Ovary (tissue), 3 donors: ENCODE results near the gene PTGDR.

ENCODE experiments used
- EP300 ChIP-seq: sonication (generic); formaldehyde crosslinking; IDR thresholded peaks from one replicate; pipeline ENCODE4 v1.6.1; 2017; ENCODE audit warnings: antibody characterized with exemption
- POLR2A ChIP-seq: fragments of 450-650 bp; IDR thresholded peaks from one replicate; pipeline ENCODE4 v1.6.1; 2017; ENCODE audit warnings: antibody characterized with exemption, mild to moderate bottlenecking, moderate library complexity
- TF ChIP-seq, protein P1 (sequence below), 3 donors: fragments of 450-650 bp in 2 of 3; fragments of 200-600 bp in 1 of 3; IDR thresholded peaks; one replicate each; pipeline versions ENCODE4 v1.5.1 to v1.8.0; 2016 to 2022; ENCODE audit warnings: antibody characterized with exemption in 3 of 3, mild to moderate bottlenecking in 1 of 3
- donor health status: DM: no; HTN: no; CAD: no.

DNA sequence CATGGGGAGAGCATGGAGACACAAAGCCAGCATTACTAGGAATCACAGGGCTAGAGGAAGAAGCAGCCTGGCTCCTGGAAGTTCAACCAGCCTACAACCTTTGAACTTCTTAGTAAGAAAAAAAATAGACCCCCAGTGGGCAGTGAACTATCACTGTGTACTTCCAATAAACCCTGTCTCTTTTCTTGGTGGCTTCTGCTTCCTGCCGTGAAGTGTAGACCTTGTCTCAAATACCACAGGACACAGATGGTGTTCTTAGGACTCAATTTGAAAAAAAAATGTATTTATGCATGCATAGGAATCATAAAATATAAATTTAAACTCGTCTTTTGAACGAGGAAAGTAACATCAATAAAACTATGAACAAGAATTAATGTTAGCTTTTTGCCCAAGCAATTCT is 43.0 kb downstream of the PTGDR start:
- TF ChIP-seq, protein P1, sequence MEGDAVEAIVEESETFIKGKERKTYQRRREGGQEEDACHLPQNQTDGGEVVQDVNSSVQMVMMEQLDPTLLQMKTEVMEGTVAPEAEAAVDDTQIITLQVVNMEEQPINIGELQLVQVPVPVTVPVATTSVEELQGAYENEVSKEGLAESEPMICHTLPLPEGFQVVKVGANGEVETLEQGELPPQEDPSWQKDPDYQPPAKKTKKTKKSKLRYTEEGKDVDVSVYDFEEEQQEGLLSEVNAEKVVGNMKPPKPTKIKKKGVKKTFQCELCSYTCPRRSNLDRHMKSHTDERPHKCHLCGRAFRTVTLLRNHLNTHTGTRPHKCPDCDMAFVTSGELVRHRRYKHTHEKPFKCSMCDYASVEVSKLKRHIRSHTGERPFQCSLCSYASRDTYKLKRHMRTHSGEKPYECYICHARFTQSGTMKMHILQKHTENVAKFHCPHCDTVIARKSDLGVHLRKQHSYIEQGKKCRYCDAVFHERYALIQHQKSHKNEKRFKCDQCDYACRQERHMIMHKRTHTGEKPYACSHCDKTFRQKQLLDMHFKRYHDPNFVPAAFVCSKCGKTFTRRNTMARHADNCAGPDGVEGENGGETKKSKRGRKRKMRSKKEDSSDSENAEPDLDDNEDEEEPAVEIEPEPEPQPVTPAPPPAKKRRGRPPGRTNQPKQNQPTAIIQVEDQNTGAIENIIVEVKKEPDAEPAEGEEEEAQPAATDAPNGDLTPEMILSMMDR (IDR thresholded peaks at IDR 0.05): no peak
- TF ChIP-seq POLR2A: no peak
- no peak for TF ChIP-seq EP300
